SK-N-SH (cell line): Measurements from ENCODE around the gene CACNA2D1. TPM values are rescaled to one million over a fixed set of nuclear protein-coding genes. Genes with fewer than 3 reads are reported as not detected.

ENCODE experiments used
- CTCF ChIA-PET: fragments of 300-600, 350-600 bp; formaldehyde crosslinking; extraction: SDS; loops from one replicate; lab custom pipeline; 2021; lab: Yijun Ruan, JAX
- POLR2A ChIA-PET: fragments of 350-600 bp; sonication (Branson Sonifier 250); formaldehyde crosslinking; extraction: SDS; loops from one replicate; lab custom pipeline; 2020; ENCODE audit warnings: antibody characterized with exemption, inconsistent platforms; lab: Yijun Ruan, JAX
- DNase-seq: peaks from one replicate; pipeline ENCODE4 v3.0.0; 2012
- H2AFZ ChIP-seq: fragments of 200-600 bp; sonication (generic); 2 replicates; pipeline ENCODE4 v1.8.1; 2016; ENCODE audit warnings: antibody characterized with exemption, mild to moderate bottlenecking, low read depth
- H3F3A ChIP-seq: fragments of 200-600 bp; sonication (generic); replicated peaks from 2 replicates; pipeline ENCODE3; 2016; ENCODE audit warnings: antibody characterized with exemption, mild to moderate bottlenecking; ENCODE audit not compliant: insufficient read depth
- H3K27ac ChIP-seq, 2 experiments: fragments of 200-500 bp in 1 of 2; fragments of 200-600 bp in 1 of 2; sonication (Bioruptor generic) in 1 of 2; sonication (generic), shearing (Covaris generic) in 1 of 2; 2 replicates each; pipeline versions ENCODE4 v1.5.1 to v1.6.1; 2014 to 2016; ENCODE audit warnings: low read depth in 2 of 2, inconsistent platforms in 1 of 2, low read length in 1 of 2, mild to moderate bottlenecking in 1 of 2, mixed read lengths in 1 of 2
- H3K27me3 ChIP-seq: fragments of 200-600 bp; sonication (generic), shearing (Covaris generic); 2 replicates; pipeline ENCODE4 v1.6.1; 2016; ENCODE audit warnings: mixed run types; ENCODE audit not compliant: insufficient read depth
- H3K36me3 ChIP-seq, 2 experiments: fragments of 200-500 bp in 1 of 2; fragments of 200-600 bp in 1 of 2; sonication (Bioruptor generic) in 1 of 2; sonication (generic) in 1 of 2; replicated peaks in 1 of 2; 2 replicates each; pipeline versions ENCODE3 to v1.5.1; 2014 to 2016; ENCODE audit warnings: low read length in 1 of 2, mild to moderate bottlenecking in 1 of 2; ENCODE audit not compliant: insufficient read depth in 2 of 2, control insufficient read depth in 1 of 2
- H3K4me1 ChIP-seq, 2 experiments: fragments of 200-500 bp in 1 of 2; fragments of 200-600 bp in 1 of 2; sonication (Bioruptor generic) in 1 of 2; sonication (generic), shearing (Covaris generic) in 1 of 2; 2 replicates each; pipeline versions ENCODE4 v1.5.1 to v1.6.1; 2014 to 2016; ENCODE audit warnings: low read depth in 1 of 2, low read length in 1 of 2, mixed run types in 1 of 2; ENCODE audit not compliant: insufficient read depth in 2 of 2, control insufficient read depth in 1 of 2
- H3K4me2 ChIP-seq: fragments of 200-600 bp; sonication (generic), shearing (Covaris generic); 2 replicates; pipeline ENCODE4 v1.6.1; 2017; ENCODE audit warnings: mixed run types
- H3K4me3 ChIP-seq, 2 experiments: fragments of 200-500 bp in 1 of 2; fragments of 200-600 bp in 1 of 2; sonication (Bioruptor generic) in 1 of 2; sonication (generic), shearing (Covaris generic) in 1 of 2; 2 replicates each; pipeline versions ENCODE4 v1.5.1 to v1.8.1; 2014 to 2016; ENCODE audit warnings: low read depth in 2 of 2, inconsistent platforms in 1 of 2, low read length in 1 of 2, mild to moderate bottlenecking in 1 of 2, mixed read lengths in 1 of 2, moderate library complexity in 1 of 2
- H3K79me2 ChIP-seq: fragments of 200-600 bp; sonication (generic); 2 replicates; pipeline ENCODE4 v1.8.1; 2017; ENCODE audit warnings: mild to moderate bottlenecking; ENCODE audit not compliant: insufficient read depth
- H3K9ac ChIP-seq: fragments of 200-600 bp; sonication (generic); 2 replicates; pipeline ENCODE4 v1.6.1; 2017; ENCODE audit warnings: mixed run types
- H3K9me2 ChIP-seq: fragments of 200-600 bp; sonication (generic); 2 replicates; pipeline ENCODE4 v1.6.1; 2017; ENCODE audit warnings: mixed run types
- H3K9me3 ChIP-seq: fragments of 200-600 bp; sonication (generic); 2 replicates; pipeline ENCODE4 v1.6.1; 2017; ENCODE audit warnings: mixed run types, mild to moderate bottlenecking, moderate library complexity
- H4K20me1 ChIP-seq: fragments of 200-600 bp; sonication (generic); 2 replicates; pipeline ENCODE4 v1.6.1; 2017; ENCODE audit warnings: mild to moderate bottlenecking, mixed run types; ENCODE audit not compliant: insufficient read depth
- ELF1 ChIP-seq: IDR thresholded peaks from 2 replicates; pipeline ENCODE4 v1.4.0; 2012
- EP300 ChIP-seq, 2 experiments: IDR thresholded peaks; 2 replicates each; pipeline versions ENCODE4 v1.4.0 to v1.6.1; 2012; ENCODE audit warnings: borderline replicate concordance in 1 of 2, low read depth in 1 of 2, low read length in 1 of 2
- FOSL2 ChIP-seq: IDR thresholded peaks from 2 replicates; pipeline ENCODE4 v1.4.0; 2012; ENCODE audit warnings: low read depth, mild to moderate bottlenecking, moderate library complexity, borderline replicate concordance
- FOXM1 ChIP-seq: IDR thresholded peaks from 2 replicates; pipeline ENCODE4 v1.4.0; 2012; ENCODE audit warnings: low read depth, mild to moderate bottlenecking
- GATA2 ChIP-seq: sonication (generic); formaldehyde crosslinking; IDR thresholded peaks from 2 replicates; pipeline ENCODE4 v1.5.0; 2020; ENCODE audit warnings: mild to moderate bottlenecking, missing genetic modification reagents
- JUND ChIP-seq: IDR thresholded peaks from 2 replicates; pipeline ENCODE4 v1.4.0; 2012
- MXI1 ChIP-seq: IDR thresholded peaks from 2 replicates; pipeline ENCODE4 v1.6.1; 2012; ENCODE audit warnings: mild to moderate bottlenecking, low read depth, low read length, improper control_type of control experiment
- NFIC ChIP-seq: IDR thresholded peaks from 2 replicates; pipeline ENCODE4 v1.4.0; 2012; ENCODE audit warnings: borderline replicate concordance
- POLR2AphosphoS5 ChIP-seq: IDR thresholded peaks from 2 replicates; pipeline ENCODE4 v1.6.1; 2012; ENCODE audit warnings: low read depth, low read length
- RAD21 ChIP-seq: IDR thresholded peaks from 2 replicates; pipeline ENCODE4 v1.6.1; 2012; ENCODE audit warnings: mild to moderate bottlenecking, low read length
- RFX5 ChIP-seq: IDR thresholded peaks from 2 replicates; pipeline ENCODE4 v1.6.1; 2012; ENCODE audit warnings: mild to moderate bottlenecking, improper control_type of control experiment, low read length
- RXRA ChIP-seq: IDR thresholded peaks from 2 replicates; pipeline ENCODE4 v1.4.0; 2012; ENCODE audit warnings: low read depth, mild to moderate bottlenecking, borderline replicate concordance
- TAF1 ChIP-seq: IDR thresholded peaks from 2 replicates; pipeline ENCODE4 v1.6.1; 2012; ENCODE audit warnings: low read depth, mild to moderate bottlenecking, low read length, moderate library complexity, borderline replicate concordance
- TCF12 ChIP-seq: IDR thresholded peaks from 2 replicates; pipeline ENCODE4 v1.4.0; 2012
- TEAD4 ChIP-seq: IDR thresholded peaks from 2 replicates; pipeline ENCODE4 v1.4.0; 2012; ENCODE audit warnings: mild to moderate bottlenecking, borderline replicate concordance; ENCODE audit not compliant: insufficient read depth
- YY1 ChIP-seq: IDR thresholded peaks from 2 replicates; pipeline ENCODE4 v1.4.0; 2012; ENCODE audit warnings: low read depth, mild to moderate bottlenecking
- WGBS: methylation state at CpG from one replicate; pipeline ENCODE4 v1.1.6; 2017; ENCODE audit warnings: low lambda C conversion rate; 5-methylcytosine and 5-hydroxymethylcytosine counted together
- polyA plus RNA-seq, 3 experiments: library from polyadenylated mRNA; depleted of rRNA; stranded (reverse); fragments of >200 nt; gene quantifications; 2 replicates each; pipeline ENCODE4 v1.2.3, GENCODE V29; 2012
- TF ChIP-seq, protein P1 (sequence below): IDR thresholded peaks from 2 replicates; pipeline ENCODE4 v1.4.0; 2012; ENCODE audit warnings: low read depth, borderline replicate concordance
- TF ChIP-seq, protein P2 (sequence below): IDR thresholded peaks from 2 replicates; pipeline ENCODE4 v1.4.0; 2012; ENCODE audit warnings: low read depth, borderline replicate concordance
- TF ChIP-seq, protein P3 (sequence below): fragments of 150-350 bp; IDR thresholded peaks from 2 replicates; pipeline ENCODE4 v1.6.1; 2016; ENCODE audit warnings: mild to moderate bottlenecking, low read depth, low read length
- TF ChIP-seq, protein P4 (sequence below): fragments of 200-600 bp; sonication (generic); IDR thresholded peaks from 2 replicates; pipeline ENCODE4 v1.6.1; 2017; ENCODE audit warnings: antibody characterized with exemption, mild to moderate bottlenecking, moderate library complexity
- TF ChIP-seq, protein P5 (sequence below): IDR thresholded peaks from 2 replicates; pipeline ENCODE4 v1.4.0; 2012; ENCODE audit warnings: low read depth
- TF ChIP-seq, protein P6 (sequence below): IDR thresholded peaks from 2 replicates; pipeline ENCODE4; 2012

The CACNA2D1 gene
- polyA plus RNA-seq, 1 of the 3 experiments (the other 2 are of a cell fraction): 3.4 TPM

DNA sequence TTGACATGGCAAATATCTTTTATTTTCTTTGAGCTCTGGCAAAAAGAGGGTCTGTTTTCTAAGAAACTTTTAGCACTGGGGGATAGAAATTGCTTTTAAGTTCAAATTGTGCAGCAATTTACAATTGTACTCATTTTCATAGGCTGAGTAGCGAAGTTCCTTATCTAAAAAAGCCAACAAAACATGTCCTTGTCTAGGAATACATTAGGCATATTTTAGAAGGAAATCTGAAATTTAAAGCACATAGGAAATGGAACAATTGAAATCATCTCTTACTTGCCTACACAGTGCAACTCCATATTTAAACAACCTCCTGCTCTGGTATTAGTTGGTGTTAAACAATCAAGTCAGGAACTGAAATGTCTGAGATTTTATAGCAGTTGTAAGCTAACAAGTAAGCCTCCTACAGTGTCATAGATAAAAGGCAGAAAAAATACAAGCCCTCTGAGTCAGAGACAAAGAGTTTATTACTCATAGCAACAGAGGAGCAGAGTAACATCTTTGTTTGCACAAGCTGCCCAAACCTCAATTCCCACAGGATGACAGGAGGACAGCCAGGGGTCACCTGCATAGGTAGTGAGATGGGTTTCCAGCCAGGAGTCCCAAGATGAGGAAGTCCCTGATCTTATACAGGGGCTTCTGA, 393.6 kb downstream of the CACNA2D1 start:
- ChIA-PET POLR2A (interaction anchor here (0.5 kb wide), 1 partner anchor 380 kb away, joined by 3 read pairs; no protein-coding TSS in a partner anchor), CTCF (interaction anchor here (0.6 to 2.6 kb wide), 7 partner anchors 8 to 556 kb away, joined by 3 to 12 read pairs (median 4); no protein-coding TSS in a partner anchor)
- Histone ChIP-seq H3F3A (peaks cover 45% of the 10 kb centered on the region), H3K79me2 (no peaks in the 10 kb centered on the region), H3K4me3 (no peak overlapping the region), H3K9me2 (no peaks in the 10 kb centered on the region), H3K9me3 (no peaks in the 10 kb centered on the region), H2AFZ (peak overlapping the region; percentile 55), H3K4me1 (peaks cover 50 to 52% of the 10 kb centered on the region in 2 experiments), H3K4me2 (peak overlapping the region; percentile 59), H3K36me3 (no peaks in the 10 kb centered on the region), H3K27ac (peak overlapping the region; percentile 91 to 97), H3K9ac (peak overlapping the region; percentile 35), H4K20me1 (no peaks in the 10 kb centered on the region), H3K27me3 (no peaks in the 10 kb centered on the region)
- no peak for DNase-seq
- 80% methylated on average over 1 of the region's 1 CpG for WGBS
- TF ChIP-seq JUND (peak; percentile 95), TCF12 (peak; percentile 94), TEAD4 (peak; percentile 67; the same call in 1 of the 2 replicates), FOSL2 (peak; percentile 96), RXRA (peak; percentile 81; the same call in 1 of the 2 replicates), RFX5 (no peak), MXI1 (no peak), FOXM1 (0 out of 2 replicates have a peak, but pooled peaks have one; percentile 49), NFIC (peak; percentile 68), ELF1 (peak; percentile 12; the same call in 1 of the 2 replicates), RAD21 (no peak), YY1 (no peak), POLR2AphosphoS5 (peak; percentile 54; the same call in 1 of the 2 replicates), EP300 (IDR thresholded peaks at IDR 0.05; ENCODE audit: borderline replicate concordance in 1 of 2, low read depth in 1 of 2, low read length in 1 of 2) (peak in 1 of 2 experiments; percentile 85; a peak in 2 of 4 replicates), TAF1 (no peak), GATA2 (CRISPR knock-in tag) (no peak)
- TF ChIP-seq, protein P1, sequence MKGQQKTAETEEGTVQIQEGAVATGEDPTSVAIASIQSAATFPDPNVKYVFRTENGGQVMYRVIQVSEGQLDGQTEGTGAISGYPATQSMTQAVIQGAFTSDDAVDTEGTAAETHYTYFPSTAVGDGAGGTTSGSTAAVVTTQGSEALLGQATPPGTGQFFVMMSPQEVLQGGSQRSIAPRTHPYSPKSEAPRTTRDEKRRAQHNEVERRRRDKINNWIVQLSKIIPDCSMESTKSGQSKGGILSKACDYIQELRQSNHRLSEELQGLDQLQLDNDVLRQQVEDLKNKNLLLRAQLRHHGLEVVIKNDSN: 0 out of 2 replicates have a peak, but pooled peaks have one; percentile 24
- TF ChIP-seq, protein P2, sequence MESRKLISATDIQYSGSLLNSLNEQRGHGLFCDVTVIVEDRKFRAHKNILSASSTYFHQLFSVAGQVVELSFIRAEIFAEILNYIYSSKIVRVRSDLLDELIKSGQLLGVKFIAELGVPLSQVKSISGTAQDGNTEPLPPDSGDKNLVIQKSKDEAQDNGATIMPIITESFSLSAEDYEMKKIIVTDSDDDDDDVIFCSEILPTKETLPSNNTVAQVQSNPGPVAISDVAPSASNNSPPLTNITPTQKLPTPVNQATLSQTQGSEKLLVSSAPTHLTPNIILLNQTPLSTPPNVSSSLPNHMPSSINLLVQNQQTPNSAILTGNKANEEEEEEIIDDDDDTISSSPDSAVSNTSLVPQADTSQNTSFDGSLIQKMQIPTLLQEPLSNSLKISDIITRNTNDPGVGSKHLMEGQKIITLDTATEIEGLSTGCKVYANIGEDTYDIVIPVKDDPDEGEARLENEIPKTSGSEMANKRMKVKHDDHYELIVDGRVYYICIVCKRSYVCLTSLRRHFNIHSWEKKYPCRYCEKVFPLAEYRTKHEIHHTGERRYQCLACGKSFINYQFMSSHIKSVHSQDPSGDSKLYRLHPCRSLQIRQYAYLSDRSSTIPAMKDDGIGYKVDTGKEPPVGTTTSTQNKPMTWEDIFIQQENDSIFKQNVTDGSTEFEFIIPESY: 0 out of 2 replicates have a peak, but pooled peaks have one; percentile 40
- TF ChIP-seq, protein P3, sequence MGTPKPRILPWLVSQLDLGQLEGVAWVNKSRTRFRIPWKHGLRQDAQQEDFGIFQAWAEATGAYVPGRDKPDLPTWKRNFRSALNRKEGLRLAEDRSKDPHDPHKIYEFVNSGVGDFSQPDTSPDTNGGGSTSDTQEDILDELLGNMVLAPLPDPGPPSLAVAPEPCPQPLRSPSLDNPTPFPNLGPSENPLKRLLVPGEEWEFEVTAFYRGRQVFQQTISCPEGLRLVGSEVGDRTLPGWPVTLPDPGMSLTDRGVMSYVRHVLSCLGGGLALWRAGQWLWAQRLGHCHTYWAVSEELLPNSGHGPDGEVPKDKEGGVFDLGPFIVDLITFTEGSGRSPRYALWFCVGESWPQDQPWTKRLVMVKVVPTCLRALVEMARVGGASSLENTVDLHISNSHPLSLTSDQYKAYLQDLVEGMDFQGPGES: no peak
- TF ChIP-seq, protein P4, sequence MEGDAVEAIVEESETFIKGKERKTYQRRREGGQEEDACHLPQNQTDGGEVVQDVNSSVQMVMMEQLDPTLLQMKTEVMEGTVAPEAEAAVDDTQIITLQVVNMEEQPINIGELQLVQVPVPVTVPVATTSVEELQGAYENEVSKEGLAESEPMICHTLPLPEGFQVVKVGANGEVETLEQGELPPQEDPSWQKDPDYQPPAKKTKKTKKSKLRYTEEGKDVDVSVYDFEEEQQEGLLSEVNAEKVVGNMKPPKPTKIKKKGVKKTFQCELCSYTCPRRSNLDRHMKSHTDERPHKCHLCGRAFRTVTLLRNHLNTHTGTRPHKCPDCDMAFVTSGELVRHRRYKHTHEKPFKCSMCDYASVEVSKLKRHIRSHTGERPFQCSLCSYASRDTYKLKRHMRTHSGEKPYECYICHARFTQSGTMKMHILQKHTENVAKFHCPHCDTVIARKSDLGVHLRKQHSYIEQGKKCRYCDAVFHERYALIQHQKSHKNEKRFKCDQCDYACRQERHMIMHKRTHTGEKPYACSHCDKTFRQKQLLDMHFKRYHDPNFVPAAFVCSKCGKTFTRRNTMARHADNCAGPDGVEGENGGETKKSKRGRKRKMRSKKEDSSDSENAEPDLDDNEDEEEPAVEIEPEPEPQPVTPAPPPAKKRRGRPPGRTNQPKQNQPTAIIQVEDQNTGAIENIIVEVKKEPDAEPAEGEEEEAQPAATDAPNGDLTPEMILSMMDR: no peak
- TF ChIP-seq, protein P5, sequence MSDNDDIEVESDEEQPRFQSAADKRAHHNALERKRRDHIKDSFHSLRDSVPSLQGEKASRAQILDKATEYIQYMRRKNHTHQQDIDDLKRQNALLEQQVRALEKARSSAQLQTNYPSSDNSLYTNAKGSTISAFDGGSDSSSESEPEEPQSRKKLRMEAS: no peak
- TF ChIP-seq, protein P6, sequence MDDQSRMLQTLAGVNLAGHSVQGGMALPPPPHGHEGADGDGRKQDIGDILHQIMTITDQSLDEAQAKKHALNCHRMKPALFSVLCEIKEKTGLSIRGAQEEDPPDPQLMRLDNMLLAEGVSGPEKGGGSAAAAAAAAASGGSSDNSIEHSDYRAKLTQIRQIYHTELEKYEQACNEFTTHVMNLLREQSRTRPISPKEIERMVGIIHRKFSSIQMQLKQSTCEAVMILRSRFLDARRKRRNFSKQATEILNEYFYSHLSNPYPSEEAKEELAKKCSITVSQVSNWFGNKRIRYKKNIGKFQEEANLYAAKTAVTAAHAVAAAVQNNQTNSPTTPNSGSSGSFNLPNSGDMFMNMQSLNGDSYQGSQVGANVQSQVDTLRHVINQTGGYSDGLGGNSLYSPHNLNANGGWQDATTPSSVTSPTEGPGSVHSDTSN: peak; percentile 89
- TF ChIP-seq, all 33 proteins: peak for 13
